Left forelimb (tissue), 1 donor: Measurements from ENCODE around the gene DKK3.

Experiments used
- DNase-seq: peaks from one replicate; pipeline ENCODE4 v3.0.0-alpha.2; 2018; ENCODE audit warnings: low spot score

Gene DKK3

GRCh38 chr11:11966826-11967668, 41.4 kb downstream of the DKK3 start:
- DNase-seq = no peak

- no peak for DNase-seq
These were observed 42.1 kb downstream of the DKK3 start for GRCh38 chr11:11966354-11966741.

- DNase-seq = no peak
These were observed 42.6 kb downstream of the DKK3 start for GRCh38 chr11:11965656-11966353.

GRCh38 chr11:11965192-11965591, 43.2 kb downstream of the DKK3 start:
- no peak for DNase-seq

GRCh38 chr11:11964774-11965150, 43.7 kb downstream of the DKK3 start:
- no peak for DNase-seq

DNA sequence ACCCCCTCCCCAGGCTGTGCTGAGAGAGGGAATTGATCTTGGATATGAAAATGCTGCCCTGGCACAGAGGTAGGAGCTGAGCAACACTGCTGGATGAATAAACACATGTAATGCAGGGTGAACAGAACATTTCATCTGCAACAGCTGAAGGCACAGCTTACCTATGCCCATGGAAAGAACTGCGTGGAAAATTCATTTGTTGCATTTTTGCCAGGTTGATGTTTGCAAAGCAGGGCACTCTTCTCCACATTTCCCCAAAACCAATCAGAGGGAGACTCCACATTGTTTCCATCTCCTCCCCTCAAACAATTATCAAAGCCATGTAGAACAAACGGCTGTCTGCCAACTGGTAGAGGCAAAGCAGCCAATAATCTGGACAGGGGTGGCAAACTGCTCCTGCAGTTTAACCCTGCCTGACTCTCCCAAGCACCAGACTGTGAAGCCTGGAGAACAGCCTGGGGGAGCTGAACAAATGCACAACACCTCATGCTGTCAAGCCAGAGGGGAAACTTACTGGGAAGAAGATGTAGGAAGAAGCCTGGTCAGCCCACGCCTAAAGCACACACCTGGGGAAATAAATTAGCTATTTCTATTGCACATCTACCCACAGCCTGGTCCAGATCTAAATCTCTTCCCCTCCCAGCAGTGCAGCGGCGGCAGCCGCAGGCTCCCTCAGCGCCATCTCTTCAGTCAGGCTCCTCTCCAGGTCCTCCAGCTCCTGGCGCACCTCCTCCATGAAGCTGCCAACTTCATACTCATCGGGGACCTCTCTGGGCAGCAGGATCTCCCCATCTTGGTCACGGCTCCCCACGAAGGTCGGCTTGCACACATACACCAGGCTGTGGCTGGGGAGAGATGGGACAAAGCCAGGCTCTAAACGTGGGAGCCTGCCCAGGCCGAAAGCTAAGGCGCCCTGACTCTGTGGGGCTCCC, 44.3 kb downstream of the DKK3 start:
- DNase-seq = no peak

- DNase-seq = no peak
These were observed 45.4 kb downstream of the DKK3 start for GRCh38 chr11:11963067-11963466.

GRCh38 chr11:11961399-11962028, 46.9 kb downstream of the DKK3 start:
- no peak for DNase-seq

DNA sequence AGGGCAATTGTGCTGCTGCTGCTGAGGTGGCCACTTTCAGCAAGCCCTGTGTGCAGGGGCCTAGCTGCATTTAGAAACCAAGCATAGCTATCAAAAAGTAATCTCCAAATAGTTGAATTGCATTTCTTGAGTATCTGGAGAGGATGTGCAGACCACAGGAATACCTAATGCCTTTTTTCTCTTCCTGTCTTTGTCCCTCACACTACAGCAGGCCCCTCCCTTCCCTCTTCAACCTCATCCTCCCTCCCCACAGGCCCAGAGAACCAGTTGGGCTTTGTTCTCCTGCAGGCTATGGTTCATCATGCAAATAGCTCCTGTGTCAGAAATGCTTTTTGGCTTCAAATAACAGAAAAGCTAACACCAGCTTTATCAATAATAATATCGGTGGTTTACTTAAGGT, 47.7 kb downstream of the DKK3 start:
- DNase-seq = no peak

GRCh38 chr11:11959601-11960000, 48.8 kb downstream of the DKK3 start:
- DNase-seq = no peak

DNA sequence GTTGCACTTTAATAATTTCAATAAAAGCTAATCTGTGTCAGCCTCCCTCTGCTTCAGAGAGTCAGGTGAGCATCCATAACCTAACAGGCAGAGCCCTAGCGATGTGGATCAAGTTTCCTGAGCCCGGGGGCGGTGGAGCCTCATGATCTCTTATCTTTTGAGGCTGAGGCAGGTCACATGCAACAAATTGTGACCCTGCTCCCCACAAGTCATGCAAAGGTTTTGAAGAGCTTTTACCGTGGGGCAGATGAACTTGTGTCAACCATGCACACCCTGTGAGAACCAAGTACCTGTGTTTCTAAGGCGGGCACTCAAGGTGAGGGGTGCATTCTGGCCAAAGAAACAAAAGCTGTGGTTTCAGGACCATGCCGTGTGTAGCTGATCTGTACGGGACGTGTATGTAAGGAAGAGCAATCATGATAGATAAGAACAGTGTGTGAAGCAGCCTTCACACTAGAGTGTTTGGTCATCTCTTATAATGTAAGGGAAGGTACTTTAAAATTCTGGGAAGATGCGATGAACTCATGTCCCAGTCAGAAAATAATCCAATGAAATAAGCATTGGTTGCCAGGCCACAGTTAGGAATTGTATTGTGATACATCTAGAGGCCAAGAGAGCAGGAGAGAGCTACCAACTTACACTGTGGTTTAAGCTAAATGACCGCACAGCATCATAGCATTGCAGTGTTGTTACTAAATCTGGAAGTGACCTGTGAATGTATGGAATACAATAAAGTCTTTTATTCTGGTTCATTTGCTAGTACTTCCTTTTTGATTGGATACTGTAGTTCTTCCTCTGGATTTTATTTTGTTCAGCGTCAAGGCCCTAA, 49.8 kb downstream of the DKK3 start:
- no peak for DNase-seq

GRCh38 chr11:11956006-11956405, 52.4 kb downstream of the DKK3 start:
- DNase-seq = no peak

DNA sequence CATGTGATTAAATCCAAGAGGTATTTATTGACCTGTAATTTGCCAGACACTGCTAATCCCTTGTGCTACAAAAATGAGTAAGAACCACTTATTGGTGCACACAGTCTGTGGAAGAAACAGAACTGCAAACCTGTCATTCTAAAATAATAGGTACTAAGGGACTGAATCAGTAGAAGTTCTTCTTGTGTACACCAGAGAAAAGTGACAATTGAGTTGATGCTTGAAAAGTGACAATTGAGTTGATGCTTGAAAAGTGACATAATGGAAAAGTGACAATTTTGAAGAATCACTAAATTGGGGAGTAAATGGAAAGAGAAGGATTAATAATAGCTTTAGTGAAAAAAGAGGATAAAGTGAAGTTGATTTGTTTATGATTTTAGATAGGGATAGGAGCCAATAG, 56.4 kb downstream of the DKK3 start:
- DNase-seq = no peak

- no peak for DNase-seq
These were observed 58.9 kb downstream of the DKK3 start for GRCh38 chr11:11949482-11949881.

DNA sequence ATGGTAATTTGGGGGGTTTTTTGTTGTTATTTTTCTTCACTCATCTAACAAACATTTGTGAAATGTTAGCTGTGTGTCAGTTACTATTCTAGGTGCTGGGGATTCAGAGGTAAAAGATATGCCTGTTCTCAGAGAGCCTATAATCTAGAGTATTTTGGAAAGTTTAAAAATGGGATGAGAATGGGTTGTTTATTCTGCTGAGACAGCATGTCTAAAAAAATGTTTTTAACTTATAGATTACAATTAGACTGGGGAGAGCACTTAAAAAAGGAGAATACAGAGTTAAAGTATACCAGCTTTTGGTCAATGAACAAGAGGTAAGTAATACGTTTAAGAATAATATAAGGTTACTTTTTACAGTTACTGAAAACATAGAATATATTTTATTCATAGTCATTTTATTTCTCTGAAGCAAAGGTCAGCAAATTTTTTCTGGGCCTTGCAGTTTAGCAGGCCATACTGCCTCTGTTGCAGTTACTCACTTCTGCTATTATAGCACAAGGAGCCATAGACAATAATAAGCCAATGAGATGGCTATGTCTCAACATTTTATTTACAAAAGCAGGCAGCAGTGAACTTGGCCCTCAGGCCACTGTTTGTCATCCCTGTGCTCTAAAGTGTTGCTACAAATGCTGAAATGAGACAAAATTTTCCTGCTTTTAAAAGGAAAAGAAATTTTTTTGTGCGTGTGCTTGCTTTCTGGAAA, 60.0 kb downstream of the DKK3 start:
- no peak for DNase-seq

GRCh38 chr11:11947825-11948224, 60.6 kb downstream of the DKK3 start:
- no peak for DNase-seq

- DNase-seq = no peak
These were observed 61.5 kb downstream of the DKK3 start for GRCh38 chr11:11946878-11947277.

DNA sequence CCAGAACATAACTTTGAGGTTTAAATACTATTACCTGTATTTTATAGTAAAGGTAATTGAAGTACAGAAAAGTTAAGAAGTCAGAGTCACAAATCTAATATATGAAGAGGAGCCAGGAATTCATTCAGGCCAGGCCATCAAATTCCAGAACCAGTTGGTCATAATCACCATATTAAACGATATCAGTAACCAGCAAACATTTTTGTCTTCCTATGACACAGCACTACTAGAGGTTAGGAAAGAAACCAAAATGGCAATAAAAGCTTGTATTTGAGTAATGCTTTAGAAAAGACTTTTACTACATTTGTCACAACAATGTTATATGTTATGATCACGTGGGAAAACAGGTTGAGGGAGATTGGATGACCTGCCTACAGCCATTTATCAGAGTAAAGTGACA, 62.2 kb downstream of the DKK3 start:
- DNase-seq = no peak

DNA sequence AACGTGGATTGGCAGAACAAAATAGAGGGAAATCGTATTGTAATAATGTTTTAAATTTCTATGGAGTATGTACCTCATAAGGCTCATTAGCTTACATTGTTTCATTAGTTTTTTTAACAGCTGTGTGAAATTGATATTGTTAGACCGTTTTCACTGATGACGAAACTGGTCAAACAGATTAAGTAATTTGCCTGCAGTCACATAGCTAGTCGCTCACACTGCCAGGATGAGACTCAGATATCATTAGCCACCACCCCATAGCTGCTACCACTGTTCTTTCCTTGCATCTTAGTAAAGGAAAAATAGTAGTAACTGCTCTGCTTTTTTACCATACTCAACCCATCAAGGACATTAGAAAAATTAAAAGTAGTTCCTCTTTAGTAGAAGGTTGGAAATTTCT, 64.0 kb downstream of the DKK3 start:
- DNase-seq = no peak

GRCh38 chr11:11942668-11943067, 65.8 kb downstream of the DKK3 start:
- no peak for DNase-seq

GRCh38 chr11:11940551-11940950, 67.9 kb downstream of the DKK3 start:
- no peak for DNase-seq
